ENCODE measurements around the gene SOX6. TPM values are rescaled to one million over a fixed set of nuclear protein-coding genes. Genes with fewer than 3 reads are reported as not detected.
A peak's percentile ranks its signal among the peaks of the same experiment; 100 is the strongest.

Gene SOX6
- polyA plus RNA-seq, 1 of the 3 experiments (the other 2 are of a cell fraction) = 0.03 TPM

- POLR2A ChIA-PET = no interaction called here
- no peaks in the 10 kb centered on the region for H3K27me3 ChIP-seq (ENCODE audit: insufficient read depth)
- peaks cover 0 to 3% of the 10 kb centered on the region in 2 experiments; a peak in 2 of 4 replicates for H3K4me1 ChIP-seq (ENCODE audit: control insufficient read depth in 1 of 2, insufficient read depth in 2 of 2, low read depth in 1 of 2, low read length in 1 of 2)
- H3K36me3 ChIP-seq (replicated peaks in 1 of 2; ENCODE audit: control insufficient read depth in 1 of 2, insufficient read depth in 2 of 2, low read length in 1 of 2) = no peaks in the 10 kb centered on the region
- no peak overlapping the region for H3K27ac ChIP-seq (ENCODE audit: low read depth in 2 of 2, low read length in 1 of 2)
- no peak overlapping the region for H3K4me2 ChIP-seq
- TF ChIP-seq EP300 (IDR thresholded peaks at IDR 0.05; ENCODE audit: borderline replicate concordance in 1 of 2, low read depth in 1 of 2, low read length in 1 of 2) = no peak
- TF ChIP-seq MXI1 (IDR thresholded peaks at IDR 0.05; ENCODE audit: low read depth, low read length) = no peak
- no peak for TF ChIP-seq TEAD4 (IDR thresholded peaks at IDR 0.05; ENCODE audit: borderline replicate concordance, insufficient read depth)
- TF ChIP-seq MEF2A (IDR thresholded peaks at IDR 0.05; ENCODE audit: borderline replicate concordance, low read depth) = no peak
- peak; percentile 3 for DNase-seq
- 64% methylated on average over 3 of the region's 3 CpGs for WGBS (ENCODE audit: low lambda C conversion rate)
- H3K9ac ChIP-seq = no peak overlapping the region
- no peak overlapping the region for H2AFZ ChIP-seq (ENCODE audit: low read depth)
- no peaks in the 10 kb centered on the region for H3K79me2 ChIP-seq (ENCODE audit: insufficient read depth)
- no peaks in the 10 kb centered on the region for H4K20me1 ChIP-seq (ENCODE audit: insufficient read depth)
- no peaks in the 10 kb centered on the region for H3K9me3 ChIP-seq
- CTCF ChIA-PET = no interaction called here
- no peak overlapping the region for H3K4me3 ChIP-seq (ENCODE audit: low read depth in 2 of 2, low read length in 1 of 2)
- no peaks in the 10 kb centered on the region for H3K9me2 ChIP-seq
- H3F3A ChIP-seq (replicated peaks; ENCODE audit: insufficient read depth) = no peaks in the 10 kb centered on the region
These were observed 130.1 kb downstream of the SOX6 start for GRCh38 chr11:16226245-16226644.

GRCh38 chr11:16225623-16226022 lies 130.7 kb downstream of the SOX6 start:
- Histone ChIP-seq H3F3A (replicated peaks; ENCODE audit: insufficient read depth) (no peaks in the 10 kb centered on the region), H3K36me3 (replicated peaks in 1 of 2; ENCODE audit: control insufficient read depth in 1 of 2, insufficient read depth in 2 of 2, low read length in 1 of 2) (no peaks in the 10 kb centered on the region), H3K9me2 (no peaks in the 10 kb centered on the region), H3K4me1 (ENCODE audit: control insufficient read depth in 1 of 2, insufficient read depth in 2 of 2, low read depth in 1 of 2, low read length in 1 of 2) (peaks cover 0 to 3% of the 10 kb centered on the region in 2 experiments; a peak in 2 of 4 replicates), H3K9me3 (no peaks in the 10 kb centered on the region), H3K27me3 (ENCODE audit: insufficient read depth) (no peaks in the 10 kb centered on the region), H3K4me3 (ENCODE audit: low read depth in 2 of 2, low read length in 1 of 2) (no peak overlapping the region), H3K9ac (no peak overlapping the region), H3K4me2 (no peak overlapping the region), H4K20me1 (ENCODE audit: insufficient read depth) (no peaks in the 10 kb centered on the region), H3K79me2 (ENCODE audit: insufficient read depth) (no peaks in the 10 kb centered on the region), H2AFZ (ENCODE audit: low read depth) (no peak overlapping the region), H3K27ac (ENCODE audit: low read depth in 2 of 2, low read length in 1 of 2) (no peak overlapping the region)
- ChIA-PET POLR2A (no interaction called here), CTCF (no interaction called here)
- DNase-seq = no peak
- TF ChIP-seq CTCF (IDR thresholded peaks at IDR 0.05) = no peak
- no peak for TF ChIP-seq MAX (IDR thresholded peaks at IDR 0.05; ENCODE audit: low read depth)
- TF ChIP-seq GATA2 (CRISPR knock-in tag; IDR thresholded peaks at IDR 0.05) = no peak
- TF ChIP-seq USF1 (IDR thresholded peaks at IDR 0.05; ENCODE audit: borderline replicate concordance, low read depth) = no peak
- no peak for TF ChIP-seq SMC3 (IDR thresholded peaks at IDR 0.05; ENCODE audit: low read depth, low read length)
- TF ChIP-seq SIN3A (IDR thresholded peaks at IDR 0.05; ENCODE audit: borderline replicate concordance, low read depth, low read length) = no peak
- WGBS (ENCODE audit: low lambda C conversion rate) = 41% methylated on average over 1 of the region's 1 CpG

Data from SK-N-SH (cell line).